GM19397 (cell line): ENCODE measurements around the gene PRCP.
"Not testable (repeated sequence)": the region's sequence is repeated elsewhere in the genome, so short reads cannot be mapped to it uniquely, and the experiment has no call there.

Experiments used
- ATAC-seq: cut with Tn5 transposase; IDR thresholded peaks from one replicate; pipeline ENCODE4 v1.9.1; 2021; ENCODE audit warnings: mild to moderate bottlenecking, moderate library complexity; ENCODE audit not compliant: unreplicated experiment

PRCP gene

GRCh38 chr11:82900277-82901164 lies at the start of gene PRCP:
Gene PRCP, minus strand, starts transcription at chr11:82900430. Its CDS starts 28 bp downstream, at chr11:82900402.
- peak; percentile 79 for ATAC-seq

- no peak for ATAC-seq
These were observed 49.1 kb upstream of the PRCP start for GRCh38 chr11:82949352-82949751.

- ATAC-seq: no peak
These were observed 45.5 kb upstream of the PRCP start for GRCh38 chr11:82945682-82946081.

GRCh38 chr11:82945041-82945440 lies 44.8 kb upstream of the PRCP start:
- ATAC-seq: not testable (repeated sequence)

GRCh38 chr11:82944198-82944597 lies 44.0 kb upstream of the PRCP start:
- no peak for ATAC-seq

GRCh38 chr11:82943430-82943829 lies 43.2 kb upstream of the PRCP start:
- not testable (repeated sequence) for ATAC-seq

- ATAC-seq: no peak
These were observed 42.1 kb upstream of the PRCP start for GRCh38 chr11:82942376-82942775.

GRCh38 chr11:82939456-82939855 lies 39.2 kb upstream of the PRCP start:
- no peak for ATAC-seq

- ATAC-seq: no peak
These were observed 37.3 kb upstream of the PRCP start for GRCh38 chr11:82937554-82937953.

- no peak for ATAC-seq
These were observed 36.0 kb upstream of the PRCP start for GRCh38 chr11:82936261-82936660.

- ATAC-seq: no peak
These were observed 32.3 kb upstream of the PRCP start for GRCh38 chr11:82932564-82932963.

GRCh38 chr11:82930734-82931133 lies 30.5 kb upstream of the PRCP start:
- no peak for ATAC-seq

GRCh38 chr11:82930229-82930628 lies 30.0 kb upstream of the PRCP start:
- no peak for ATAC-seq

- ATAC-seq: no peak
These were observed 28.9 kb upstream of the PRCP start for GRCh38 chr11:82929121-82929520.

- peak; percentile 73 for ATAC-seq
These were observed 27.1 kb upstream of the PRCP start for GRCh38 chr11:82927264-82927880.

GRCh38 chr11:82924522-82925224 lies 24.4 kb upstream of the PRCP start:
- no peak for ATAC-seq

- not testable (repeated sequence) for ATAC-seq
These were observed 22.4 kb upstream of the PRCP start for GRCh38 chr11:82922396-82923173.

- not testable (repeated sequence) for ATAC-seq
These were observed 20.0 kb upstream of the PRCP start for GRCh38 chr11:82920227-82920626.

GRCh38 chr11:82919786-82920185 lies 19.6 kb upstream of the PRCP start:
- ATAC-seq: not testable (repeated sequence)

- no peak for ATAC-seq
These were observed 8.9 kb upstream of the PRCP start for GRCh38 chr11:82909015-82909640.
